Loucy (cell line): ENCODE results near the gene HTD2.

Experiments
- H2AFZ ChIP-seq: fragments of 200-600 bp; sonication (generic); 2 replicates; pipeline ENCODE4 v1.6.0; 2016; ENCODE audit warnings: antibody characterized with exemption, mild to moderate bottlenecking, low read length, moderate library complexity
- H3F3A ChIP-seq: fragments of 200-600 bp; 2 replicates; pipeline ENCODE4 v1.6.0; 2016; ENCODE audit warnings: antibody characterized with exemption, low read depth, mild to moderate bottlenecking
- H3K27me3 ChIP-seq: fragments of 200-600 bp; sonication (generic); 2 replicates; pipeline ENCODE4 v1.6.1; 2014; ENCODE audit warnings: low read length, mild to moderate bottlenecking; ENCODE audit not compliant: insufficient read depth, poor library complexity, severe bottlenecking
- H3K36me3 ChIP-seq: fragments of 200-600 bp; sonication (generic); 2 replicates; pipeline ENCODE4 v1.6.1; 2016; ENCODE audit warnings: low read length; ENCODE audit not compliant: insufficient read depth
- H3K4me1 ChIP-seq: fragments of 200-600 bp; sonication (generic); 2 replicates; pipeline ENCODE4 v1.5.1; 2014; ENCODE audit warnings: low read length, mild to moderate bottlenecking; ENCODE audit not compliant: insufficient read depth, poor library complexity, severe bottlenecking
- H3K4me2 ChIP-seq: fragments of 200-600 bp; sonication (generic); 2 replicates; pipeline ENCODE4 v1.6.0; 2014; ENCODE audit warnings: antibody characterized with exemption, low read length, low read depth, mild to moderate bottlenecking; ENCODE audit not compliant: poor library complexity, severe bottlenecking
- H3K4me3 ChIP-seq: fragments of 200-600 bp; sonication (generic); 2 replicates; pipeline ENCODE4 v1.5.1; 2014; ENCODE audit warnings: low read length, mild to moderate bottlenecking, mixed read lengths; ENCODE audit not compliant: poor library complexity, severe bottlenecking
- H3K79me2 ChIP-seq: fragments of 200-600 bp; sonication (generic); 2 replicates; pipeline ENCODE4 v1.6.1; 2014; ENCODE audit warnings: low read length; ENCODE audit not compliant: insufficient read depth
- H3K9ac ChIP-seq: fragments of 200-600 bp; sonication (generic); 2 replicates; pipeline ENCODE4 v1.6.0; 2014; ENCODE audit warnings: mild to moderate bottlenecking, low read depth, low read length, moderate library complexity; ENCODE audit not compliant: poor library complexity, severe bottlenecking
- H3K9me2 ChIP-seq: fragments of 200-600 bp; sonication (generic); replicated peaks from 2 replicates; pipeline ENCODE4 v1.6.1; 2016; ENCODE audit warnings: low read depth, low read length, mixed read lengths
- H3K9me3 ChIP-seq: fragments of 200-600 bp; sonication (generic); 2 replicates; pipeline ENCODE4 v1.6.1; 2014; ENCODE audit warnings: mild to moderate bottlenecking, antibody characterized with exemption, low read length, low read depth; ENCODE audit not compliant: insufficient read depth
- H4K20me1 ChIP-seq: fragments of 200-600 bp; sonication (generic); 2 replicates; pipeline ENCODE4 v1.6.0; 2014; ENCODE audit warnings: antibody characterized with exemption, low read length, mild to moderate bottlenecking; ENCODE audit not compliant: insufficient read depth, poor library complexity, severe bottlenecking
- CTCF ChIP-seq: fragments of 200-600 bp; sonication (generic); conservative IDR thresholded peaks from 2 replicates; pipeline ENCODE4 v1.5.1; 2014; ENCODE audit warnings: mild to moderate bottlenecking, antibody characterized with exemption, low read length
- EZH2phosphoT487 ChIP-seq: fragments of 200-600 bp; IDR thresholded peaks from 2 replicates; pipeline ENCODE4 v1.6.1; 2018; ENCODE audit warnings: antibody characterized with exemption, mild to moderate bottlenecking, moderate library complexity, borderline replicate concordance

HTD2 gene

GRCh38 chr3:58349792-58350626 lies 43.7 kb downstream of the HTD2 start:
- Histone ChIP-seq H3K9me3 (no peaks in the 10 kb centered on the region), H3F3A (peaks cover 15% of the 10 kb centered on the region; the same call in 1 of the 2 replicates), H3K36me3 (peaks cover 6% of the 10 kb centered on the region; the same call in 1 of the 2 replicates), H3K9ac (peak overlapping the region; percentile 84), H3K27me3 (no peaks in the 10 kb centered on the region), H3K4me1 (peaks cover 91% of the 10 kb centered on the region), H3K9me2 (no peaks in the 10 kb centered on the region), H2AFZ (no peak overlapping the region), H3K4me3 (peak overlapping the region; percentile 63), H3K4me2 (peak overlapping the region; percentile 74), H4K20me1 (no peaks in the 10 kb centered on the region), H3K79me2 (peaks cover 77% of the 10 kb centered on the region)
- TF ChIP-seq EZH2phosphoT487 (no peak), CTCF (no peak)

DNA sequence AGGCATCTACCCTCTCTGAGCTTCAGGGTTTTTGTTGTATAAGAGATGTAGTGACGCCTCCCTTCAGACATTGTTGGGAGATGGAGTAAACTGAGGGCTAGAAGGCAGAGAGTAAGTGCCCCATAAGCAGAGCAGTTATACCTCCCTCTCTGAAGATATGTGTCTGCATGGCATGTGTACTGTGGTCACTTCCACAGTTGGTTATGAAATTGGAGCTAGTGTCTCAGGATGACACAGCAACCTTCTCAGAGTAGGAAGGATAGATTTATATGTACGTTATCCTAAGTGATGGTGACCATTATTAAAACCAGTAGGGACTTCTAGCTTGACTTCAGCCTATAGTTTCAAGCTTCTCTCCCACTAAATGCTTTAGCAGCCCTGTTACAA lies 44.3 kb downstream of the HTD2 start:
- no peaks in the 10 kb centered on the region for H3K9me3 ChIP-seq
- H4K20me1 ChIP-seq: no peaks in the 10 kb centered on the region
- peaks cover 15% of the 10 kb centered on the region; the same call in 1 of the 2 replicates for H3F3A ChIP-seq
- H3K9ac ChIP-seq: peak overlapping the region; percentile 84
- peak overlapping the region; percentile 63 for H3K4me3 ChIP-seq
- peaks cover 93% of the 10 kb centered on the region for H3K4me1 ChIP-seq
- H3K27me3 ChIP-seq: no peaks in the 10 kb centered on the region
- no peak overlapping the region for H2AFZ ChIP-seq
- H3K4me2 ChIP-seq: peak overlapping the region; percentile 74
- H3K9me2 ChIP-seq: no peaks in the 10 kb centered on the region
- peaks cover 6% of the 10 kb centered on the region; the same call in 1 of the 2 replicates for H3K36me3 ChIP-seq
- peaks cover 80% of the 10 kb centered on the region for H3K79me2 ChIP-seq
- TF ChIP-seq CTCF (no peak), EZH2phosphoT487 (no peak)

GRCh38 chr3:58351920-58352319 lies 45.6 kb downstream of the HTD2 start:
- H3K79me2 ChIP-seq: peaks cover 84% of the 10 kb centered on the region
- no peaks in the 10 kb centered on the region for H4K20me1 ChIP-seq
- H3K4me1 ChIP-seq: peaks cover 97% of the 10 kb centered on the region
- no peaks in the 10 kb centered on the region for H3K9me2 ChIP-seq
- no peak overlapping the region for H2AFZ ChIP-seq
- no peaks in the 10 kb centered on the region for H3K9me3 ChIP-seq
- peak overlapping the region; percentile 74 for H3K4me2 ChIP-seq
- H3K4me3 ChIP-seq: peak overlapping the region; percentile 47
- peak overlapping the region; percentile 84 for H3K9ac ChIP-seq
- H3K27me3 ChIP-seq: no peaks in the 10 kb centered on the region
- H3F3A ChIP-seq: peaks cover 15% of the 10 kb centered on the region; the same call in 1 of the 2 replicates
- peak; percentile 21; the same call in 1 of the 2 replicates for TF ChIP-seq CTCF
- TF ChIP-seq EZH2phosphoT487: no peak
- H3K36me3 ChIP-seq: peaks cover 6% of the 10 kb centered on the region; the same call in 1 of the 2 replicates
